EH (cell line): Measurements from ENCODE around the gene TEDDM1.
"Not testable (repeated sequence)": the region's sequence is repeated elsewhere in the genome, so short reads cannot be mapped to it uniquely, and the experiment has no call there.

ENCODE experiments used
- DNase-seq: peaks from one replicate; pipeline ENCODE4 v3.0.0-alpha.2; 2015; ENCODE audit warnings: low read depth

TEDDM1 gene

GRCh38 chr1:182400567-182400966 is at the start of gene TEDDM1:
Gene TEDDM1, minus strand, starts transcription at chr1:182400667. Its CDS starts 182 bp downstream, at chr1:182400485.
- DNase-seq: no peak

GRCh38 chr1:182450087-182450486 is 49.6 kb upstream of the TEDDM1 start, which contains the start of gene RGSL1:
Gene RGSL1, plus strand, starts transcription at chr1:182450146. Its CDS starts 20 bp downstream, at chr1:182450166.
- no peak for DNase-seq

- no peak for DNase-seq
These were observed 47.2 kb upstream of the TEDDM1 start for GRCh38 chr1:182447660-182448059.

- not testable (repeated sequence) for DNase-seq
These were observed 46.7 kb upstream of the TEDDM1 start for GRCh38 chr1:182447124-182447523.

- DNase-seq: peak; percentile 51
These were observed 45.7 kb upstream of the TEDDM1 start for GRCh38 chr1:182446033-182446669.

GRCh38 chr1:182444497-182444896 is 44.0 kb upstream of the TEDDM1 start:
- no peak for DNase-seq

- no peak for DNase-seq
These were observed 41.9 kb upstream of the TEDDM1 start for GRCh38 chr1:182442333-182442732.

GRCh38 chr1:182441719-182442118 is 41.3 kb upstream of the TEDDM1 start:
- no peak for DNase-seq

GRCh38 chr1:182438326-182438725 is 37.9 kb upstream of the TEDDM1 start:
- no peak for DNase-seq

GRCh38 chr1:182433580-182433979 is 33.1 kb upstream of the TEDDM1 start:
- DNase-seq: no peak

- DNase-seq: no peak
These were observed 30.8 kb upstream of the TEDDM1 start for GRCh38 chr1:182431278-182431677.

- DNase-seq: peak; percentile 8
These were observed 30.0 kb upstream of the TEDDM1 start for GRCh38 chr1:182430263-182431068.

- DNase-seq: no peak
These were observed 27.6 kb upstream of the TEDDM1 start for GRCh38 chr1:182428043-182428442.

GRCh38 chr1:182426442-182427430 is 26.3 kb upstream of the TEDDM1 start:
- DNase-seq: no peak

GRCh38 chr1:182415789-182416188 is 15.3 kb upstream of the TEDDM1 start:
- DNase-seq: no peak

- DNase-seq: no peak
These were observed 13.5 kb upstream of the TEDDM1 start for GRCh38 chr1:182413969-182414368.

GRCh38 chr1:182413486-182413885 is 13.0 kb upstream of the TEDDM1 start:
- no peak for DNase-seq

- no peak for DNase-seq
These were observed 10.3 kb upstream of the TEDDM1 start for GRCh38 chr1:182410620-182411273.

GRCh38 chr1:182410138-182410537 is 9.7 kb upstream of the TEDDM1 start:
- DNase-seq: no peak

- no peak for DNase-seq
These were observed 8.1 kb upstream of the TEDDM1 start for GRCh38 chr1:182408435-182409075.

- DNase-seq: no peak
These were observed 7.3 kb upstream of the TEDDM1 start for GRCh38 chr1:182407724-182408123.
